ENCODE data around the gene SERINC5.

DNA sequence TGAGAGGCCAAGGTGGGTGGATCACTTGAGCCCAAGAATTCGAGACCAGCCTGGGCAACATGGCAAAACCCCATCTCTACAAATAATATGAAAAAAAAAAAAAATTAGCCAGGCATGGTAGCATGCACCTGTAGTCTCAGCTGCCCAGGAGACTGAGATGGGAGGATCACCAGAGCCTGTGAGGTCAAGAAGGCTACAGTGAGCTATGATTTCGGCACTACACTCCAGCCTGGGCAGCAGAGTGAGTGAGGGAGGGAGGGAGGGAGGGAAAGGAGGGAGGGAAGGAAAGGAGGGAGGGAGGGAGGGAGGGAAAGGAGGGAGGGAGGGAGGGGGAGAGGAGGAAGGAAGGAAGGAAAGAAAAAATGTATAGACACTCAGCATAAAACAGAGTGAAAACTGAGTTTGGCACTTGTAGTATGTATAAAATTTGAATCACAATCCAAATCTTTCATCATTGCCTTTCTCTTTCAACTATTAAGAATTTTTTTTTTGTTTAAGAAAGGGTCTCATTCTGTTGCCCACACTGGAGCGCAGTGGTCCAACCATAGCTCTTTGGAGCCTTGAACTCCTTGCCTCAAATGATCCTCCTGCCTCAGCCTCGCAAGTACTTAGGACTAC lies 27.8 kb downstream of the SERINC5 start:
- TF ChIP-seq, protein P1, sequence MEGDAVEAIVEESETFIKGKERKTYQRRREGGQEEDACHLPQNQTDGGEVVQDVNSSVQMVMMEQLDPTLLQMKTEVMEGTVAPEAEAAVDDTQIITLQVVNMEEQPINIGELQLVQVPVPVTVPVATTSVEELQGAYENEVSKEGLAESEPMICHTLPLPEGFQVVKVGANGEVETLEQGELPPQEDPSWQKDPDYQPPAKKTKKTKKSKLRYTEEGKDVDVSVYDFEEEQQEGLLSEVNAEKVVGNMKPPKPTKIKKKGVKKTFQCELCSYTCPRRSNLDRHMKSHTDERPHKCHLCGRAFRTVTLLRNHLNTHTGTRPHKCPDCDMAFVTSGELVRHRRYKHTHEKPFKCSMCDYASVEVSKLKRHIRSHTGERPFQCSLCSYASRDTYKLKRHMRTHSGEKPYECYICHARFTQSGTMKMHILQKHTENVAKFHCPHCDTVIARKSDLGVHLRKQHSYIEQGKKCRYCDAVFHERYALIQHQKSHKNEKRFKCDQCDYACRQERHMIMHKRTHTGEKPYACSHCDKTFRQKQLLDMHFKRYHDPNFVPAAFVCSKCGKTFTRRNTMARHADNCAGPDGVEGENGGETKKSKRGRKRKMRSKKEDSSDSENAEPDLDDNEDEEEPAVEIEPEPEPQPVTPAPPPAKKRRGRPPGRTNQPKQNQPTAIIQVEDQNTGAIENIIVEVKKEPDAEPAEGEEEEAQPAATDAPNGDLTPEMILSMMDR (IDR thresholded peaks at IDR 0.05; ENCODE audit: insufficient read depth, low read length) = no peak
- TF ChIP-seq, protein P2, sequence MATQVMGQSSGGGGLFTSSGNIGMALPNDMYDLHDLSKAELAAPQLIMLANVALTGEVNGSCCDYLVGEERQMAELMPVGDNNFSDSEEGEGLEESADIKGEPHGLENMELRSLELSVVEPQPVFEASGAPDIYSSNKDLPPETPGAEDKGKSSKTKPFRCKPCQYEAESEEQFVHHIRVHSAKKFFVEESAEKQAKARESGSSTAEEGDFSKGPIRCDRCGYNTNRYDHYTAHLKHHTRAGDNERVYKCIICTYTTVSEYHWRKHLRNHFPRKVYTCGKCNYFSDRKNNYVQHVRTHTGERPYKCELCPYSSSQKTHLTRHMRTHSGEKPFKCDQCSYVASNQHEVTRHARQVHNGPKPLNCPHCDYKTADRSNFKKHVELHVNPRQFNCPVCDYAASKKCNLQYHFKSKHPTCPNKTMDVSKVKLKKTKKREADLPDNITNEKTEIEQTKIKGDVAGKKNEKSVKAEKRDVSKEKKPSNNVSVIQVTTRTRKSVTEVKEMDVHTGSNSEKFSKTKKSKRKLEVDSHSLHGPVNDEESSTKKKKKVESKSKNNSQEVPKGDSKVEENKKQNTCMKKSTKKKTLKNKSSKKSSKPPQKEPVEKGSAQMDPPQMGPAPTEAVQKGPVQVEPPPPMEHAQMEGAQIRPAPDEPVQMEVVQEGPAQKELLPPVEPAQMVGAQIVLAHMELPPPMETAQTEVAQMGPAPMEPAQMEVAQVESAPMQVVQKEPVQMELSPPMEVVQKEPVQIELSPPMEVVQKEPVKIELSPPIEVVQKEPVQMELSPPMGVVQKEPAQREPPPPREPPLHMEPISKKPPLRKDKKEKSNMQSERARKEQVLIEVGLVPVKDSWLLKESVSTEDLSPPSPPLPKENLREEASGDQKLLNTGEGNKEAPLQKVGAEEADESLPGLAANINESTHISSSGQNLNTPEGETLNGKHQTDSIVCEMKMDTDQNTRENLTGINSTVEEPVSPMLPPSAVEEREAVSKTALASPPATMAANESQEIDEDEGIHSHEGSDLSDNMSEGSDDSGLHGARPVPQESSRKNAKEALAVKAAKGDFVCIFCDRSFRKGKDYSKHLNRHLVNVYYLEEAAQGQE (IDR thresholded peaks at IDR 0.05; ENCODE audit: insufficient replicate concordance, low read depth) = no peak
- TF ChIP-seq POLR2AphosphoS5 (IDR thresholded peaks at IDR 0.05; ENCODE audit: low read depth) = no peak
